IMR-90 (cell line): ENCODE measurements around the gene MAPK1.

Source experiments
- MAZ ChIP-seq: IDR thresholded peaks from 2 replicates; pipeline ENCODE4 v1.6.1; 2012; ENCODE audit warnings: low read depth, mild to moderate bottlenecking, low read length, improper control_type of control experiment, moderate library complexity, borderline replicate concordance
- MXI1 ChIP-seq: IDR thresholded peaks from 2 replicates; pipeline ENCODE4 v1.6.1; 2012; ENCODE audit warnings: low read depth, mild to moderate bottlenecking, low read length, moderate library complexity, borderline replicate concordance
- POLR2A ChIP-seq: IDR thresholded peaks from 2 replicates; pipeline ENCODE4 v1.6.1; 2012; ENCODE audit warnings: mild to moderate bottlenecking, low read depth, low read length
- RAD21 ChIP-seq: IDR thresholded peaks from 2 replicates; pipeline ENCODE4 v1.6.1; 2012; ENCODE audit warnings: low read length, improper control_type of control experiment
- SMC3 ChIP-seq: fragments of 150-350 bp; IDR thresholded peaks from 2 replicates; pipeline ENCODE4 v1.6.1; 2016; ENCODE audit warnings: low read depth, mild to moderate bottlenecking, antibody characterized with exemption, low read length, moderate library complexity
- USF2 ChIP-seq: fragments of 150-350 bp; IDR thresholded peaks from 2 replicates; pipeline ENCODE4 v1.6.1; 2017; ENCODE audit warnings: mild to moderate bottlenecking, antibody characterized with exemption, low read length, low read depth
- TF ChIP-seq, protein P1 (sequence below): conservative IDR thresholded peaks from 2 replicates; pipeline ENCODE4 v1.5.1; 2012; ENCODE audit warnings: mild to moderate bottlenecking, low read depth, low read length, improper control_type of control experiment

DNA sequence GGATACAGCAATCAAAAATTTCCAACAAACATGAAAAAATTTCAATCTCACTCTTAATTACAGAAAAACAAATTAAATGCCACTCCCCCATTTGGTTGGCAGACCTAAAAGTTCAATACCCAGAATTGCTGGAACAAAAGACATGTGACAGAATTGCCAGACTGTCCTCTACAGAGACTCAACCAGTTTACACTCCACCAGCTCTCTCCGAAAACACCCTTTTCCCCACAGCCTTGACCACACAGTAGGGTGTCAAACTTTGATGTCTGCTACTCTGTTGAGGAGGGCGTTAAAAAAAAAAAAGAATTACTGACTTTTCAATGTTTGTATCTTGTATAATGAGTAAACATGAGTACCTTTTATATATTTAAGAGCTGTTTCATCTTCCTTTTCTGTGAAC lies 87.2 kb downstream of the MAPK1 start:
- TF ChIP-seq, protein P1, sequence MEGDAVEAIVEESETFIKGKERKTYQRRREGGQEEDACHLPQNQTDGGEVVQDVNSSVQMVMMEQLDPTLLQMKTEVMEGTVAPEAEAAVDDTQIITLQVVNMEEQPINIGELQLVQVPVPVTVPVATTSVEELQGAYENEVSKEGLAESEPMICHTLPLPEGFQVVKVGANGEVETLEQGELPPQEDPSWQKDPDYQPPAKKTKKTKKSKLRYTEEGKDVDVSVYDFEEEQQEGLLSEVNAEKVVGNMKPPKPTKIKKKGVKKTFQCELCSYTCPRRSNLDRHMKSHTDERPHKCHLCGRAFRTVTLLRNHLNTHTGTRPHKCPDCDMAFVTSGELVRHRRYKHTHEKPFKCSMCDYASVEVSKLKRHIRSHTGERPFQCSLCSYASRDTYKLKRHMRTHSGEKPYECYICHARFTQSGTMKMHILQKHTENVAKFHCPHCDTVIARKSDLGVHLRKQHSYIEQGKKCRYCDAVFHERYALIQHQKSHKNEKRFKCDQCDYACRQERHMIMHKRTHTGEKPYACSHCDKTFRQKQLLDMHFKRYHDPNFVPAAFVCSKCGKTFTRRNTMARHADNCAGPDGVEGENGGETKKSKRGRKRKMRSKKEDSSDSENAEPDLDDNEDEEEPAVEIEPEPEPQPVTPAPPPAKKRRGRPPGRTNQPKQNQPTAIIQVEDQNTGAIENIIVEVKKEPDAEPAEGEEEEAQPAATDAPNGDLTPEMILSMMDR, result no peak
- TF ChIP-seq POLR2A (no peak), SMC3 (no peak), USF2 (no peak), RAD21 (no peak), MAZ (no peak), MXI1 (no peak)
